Fibroblast of lung (primary cell): ENCODE measurements around the gene KRTAP5-2.

Experiments
- CTCF ChIP-seq, 2 donors: IDR thresholded peaks in 1 of 2; conservative IDR thresholded peaks in 1 of 2; 1 replicate in 1 of 2; 2 replicates in 1 of 2; pipeline ENCODE4 v1.5.1; 2011 to 2012; ENCODE audit warnings: low read length in 2 of 2, control low read depth in 1 of 2, inconsistent platforms in 1 of 2, low read depth in 1 of 2, mild to moderate bottlenecking in 1 of 2
- EZH2 ChIP-seq: IDR thresholded peaks from 2 replicates; pipeline ENCODE4 v1.5.1; 2012; ENCODE audit warnings: low read length, control low read depth, mild to moderate bottlenecking; ENCODE audit errors: missing control alignments

- TF ChIP-seq CTCF (conservative IDR thresholded peaks at IDR 0.05 in 1 of 2, IDR thresholded peaks at IDR 0.05 in 1 of 2; ENCODE audit: low read depth in 1 of 2, low read length in 2 of 2) (no peak), EZH2 (no peak)
These were observed 5.5 kb downstream of the KRTAP5-2 start for GRCh38 chr11:1592628-1593027.
